GM12891 (cell line): ENCODE data around the gene RBPJL.

ENCODE experiments used
- PAX5 ChIP-seq: IDR thresholded peaks from 2 replicates; pipeline ENCODE4 v1.6.1; 2011; ENCODE audit warnings: low read length, moderate library complexity, mild to moderate bottlenecking; ENCODE audit not compliant: insufficient read depth, severe bottlenecking
- POLR2A ChIP-seq: IDR thresholded peaks from 2 replicates; pipeline ENCODE4 v1.6.1; 2011; ENCODE audit warnings: low read depth, low read length, control low read depth
- POLR2AphosphoS5 ChIP-seq: IDR thresholded peaks from 2 replicates; pipeline ENCODE4 v1.6.1; 2011; ENCODE audit warnings: low read depth, low read length, control low read depth
- SPI1 ChIP-seq: IDR thresholded peaks from 2 replicates; pipeline ENCODE4 v1.6.1; 2011; ENCODE audit warnings: low read depth, low read length, control low read depth
- TAF1 ChIP-seq: IDR thresholded peaks from 2 replicates; pipeline ENCODE4 v1.6.1; 2011; ENCODE audit warnings: low read depth, low read length, control low read depth

- TF ChIP-seq POLR2AphosphoS5 (no peak), POLR2A (no peak), TAF1 (no peak), SPI1 (no peak), PAX5 (no peak)
Measured at GRCh38 chr20:45291526-45291925, 15.1 kb upstream of the RBPJL start.
